ENCODE measurements around the gene SLC35E3.

GRCh38 chr12:68827895-68828671 lies 82.1 kb downstream of the SLC35E3 start:
- no peak for TF ChIP-seq CTCF (conservative IDR thresholded peaks at IDR 0.05; ENCODE audit: low read length)
- no peak for TF ChIP-seq EZH2phosphoT487 (IDR thresholded peaks at IDR 0.05; ENCODE audit: borderline replicate concordance, low read depth, low read length)
